Right renal cortex interstitium (tissue), 3 donors: ENCODE data around the gene KIAA0930. TPM values are rescaled to one million over a fixed set of nuclear protein-coding genes. Genes with fewer than 3 reads are reported as not detected.
"Not testable (repeated sequence)": the region's sequence is repeated elsewhere in the genome, so short reads cannot be mapped to it uniquely, and the experiment has no call there.

ENCODE experiments used
- DNase-seq, 3 donors: peaks; one replicate each; pipeline ENCODE4 v3.0.0-alpha.2; 2013; ENCODE audit warnings: low read depth in 3 of 3, low spot score in 2 of 3
- polyA plus RNA-seq, 3 donors: library from polyadenylated mRNA; unstranded; fragments of 120-200 nt; gene quantifications; one replicate each; pipeline ENCODE4 v1.2.1, GENCODE V29; 2013; ENCODE audit not compliant: insufficient read length in 3 of 3

KIAA0930 gene
- 10 to 100 TPM; 16.8 to 17.8 (median 16.8) TPM for polyA plus RNA-seq

DNA sequence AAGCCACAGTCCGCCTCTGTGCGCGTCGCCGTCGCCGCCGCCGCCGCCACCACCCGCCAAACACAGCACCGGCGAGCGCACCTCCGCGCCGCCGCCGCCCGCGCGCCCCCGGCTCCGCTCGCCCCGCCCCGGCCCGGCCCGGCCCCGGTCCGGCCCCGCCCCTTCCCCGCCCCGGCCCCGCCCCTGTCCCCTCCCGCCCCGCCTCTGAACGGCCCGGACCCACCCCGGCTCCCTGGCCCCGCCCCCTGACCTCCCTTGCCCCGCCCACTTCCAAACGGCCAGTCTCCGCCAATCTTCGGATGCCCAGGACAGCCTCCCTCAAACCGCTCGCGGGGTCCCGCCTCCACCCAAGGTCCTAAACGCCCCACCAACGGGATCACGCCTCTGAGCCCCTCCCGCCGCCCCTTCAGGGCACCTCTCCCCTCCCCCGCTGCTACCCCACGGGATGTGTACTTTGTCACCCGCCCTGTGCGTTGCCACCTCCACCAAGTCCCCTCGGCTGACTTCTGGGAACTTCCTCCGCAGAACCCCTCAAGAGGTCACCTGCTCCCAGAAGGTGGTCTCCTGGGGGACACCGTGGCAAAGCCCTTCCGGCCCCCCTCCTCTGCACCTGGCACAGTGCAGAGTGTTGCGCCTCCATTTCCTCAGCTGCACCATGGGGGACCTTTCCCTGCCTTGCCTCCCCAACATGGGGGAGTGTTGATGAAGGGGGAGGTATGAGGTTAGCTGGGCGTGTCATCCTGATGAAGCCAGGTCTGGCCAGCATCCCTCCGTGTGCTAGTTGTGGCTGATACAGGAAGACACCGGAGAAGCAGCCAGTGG lies at the start of gene KIAA0930:
Gene KIAA0930 (minus strand): TSS at position 85 of the 822 bp plus-strand sequence. CDS start 191 bp downstream, outside the sequence.
- DNase-seq: no peak

GRCh38 chr22:45286854-45287551 lies 46.3 kb upstream of the KIAA0930 start:
- no peak for DNase-seq

DNA sequence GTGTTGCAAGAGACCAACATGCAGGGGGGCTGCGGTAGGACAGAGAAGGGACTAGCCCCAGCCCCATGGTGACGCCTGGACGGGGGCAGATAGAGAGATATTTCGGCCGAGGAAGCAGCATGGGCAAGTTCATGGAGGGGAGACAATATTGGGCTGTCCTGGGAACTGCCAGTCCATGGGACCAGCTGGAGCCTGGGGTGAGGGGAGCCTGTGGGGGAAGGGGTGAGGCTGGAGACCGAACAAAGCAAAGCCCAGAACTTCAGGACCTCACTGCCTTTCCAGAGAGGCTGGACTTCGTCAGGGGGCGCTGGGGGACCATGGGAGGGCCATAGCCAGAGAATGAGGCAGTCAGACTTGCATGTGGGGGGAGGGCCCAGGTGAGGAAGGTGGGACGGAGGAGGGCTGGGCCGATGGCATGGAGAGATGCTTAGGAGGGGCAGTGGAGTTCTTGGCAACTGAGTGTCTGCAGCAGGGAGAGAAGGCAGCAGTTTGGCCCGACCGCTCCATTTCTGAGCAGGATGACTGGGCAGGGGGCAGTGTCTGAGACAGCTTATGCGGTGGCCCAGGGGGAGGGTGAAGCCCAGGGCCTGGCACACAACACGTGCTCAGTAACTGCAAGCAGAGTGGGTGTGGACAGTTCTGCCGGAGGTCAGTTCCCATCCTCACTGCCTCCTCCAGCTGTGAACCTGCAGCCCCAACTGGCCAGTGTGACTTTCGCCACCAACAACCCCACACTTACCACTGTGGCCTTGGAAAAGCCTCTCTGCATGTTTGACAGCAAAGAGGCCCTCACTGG lies 44.8 kb upstream of the KIAA0930 start:
- no peak for DNase-seq

DNA sequence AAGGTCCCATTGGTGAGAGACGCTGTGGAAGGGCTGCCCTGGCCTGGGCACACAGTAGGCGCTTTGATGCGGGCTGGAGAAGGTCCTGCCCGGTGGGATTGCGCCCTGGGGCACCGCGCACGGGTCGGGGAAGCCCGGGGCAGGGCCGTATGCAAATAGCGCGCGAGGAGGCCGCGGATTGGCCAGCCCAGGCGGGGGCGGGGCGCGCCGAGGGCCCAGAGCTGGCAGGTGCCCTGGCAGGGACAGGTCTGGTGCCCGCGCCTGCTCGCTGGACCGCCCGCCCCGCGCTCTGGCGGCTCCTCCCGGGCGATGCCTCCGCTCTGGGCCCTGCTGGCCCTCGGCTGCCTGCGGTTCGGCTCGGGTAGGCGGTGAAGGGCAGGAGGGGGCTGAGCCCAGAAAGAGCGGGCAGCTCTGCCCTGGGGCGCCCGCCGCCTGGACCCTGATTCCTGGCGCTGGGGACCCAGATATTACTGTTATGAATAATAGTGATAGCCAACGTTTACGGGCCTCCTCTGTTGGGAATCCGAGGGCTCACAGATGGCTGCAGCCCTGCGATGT lies 44.1 kb upstream of the KIAA0930 start, which contains the start of gene UPK3A:
Gene UPK3A (plus strand): TSS at position 245 of the 558 bp plus-strand sequence. CDS start 65 bp downstream, at position 310.
- no peak for DNase-seq

DNA sequence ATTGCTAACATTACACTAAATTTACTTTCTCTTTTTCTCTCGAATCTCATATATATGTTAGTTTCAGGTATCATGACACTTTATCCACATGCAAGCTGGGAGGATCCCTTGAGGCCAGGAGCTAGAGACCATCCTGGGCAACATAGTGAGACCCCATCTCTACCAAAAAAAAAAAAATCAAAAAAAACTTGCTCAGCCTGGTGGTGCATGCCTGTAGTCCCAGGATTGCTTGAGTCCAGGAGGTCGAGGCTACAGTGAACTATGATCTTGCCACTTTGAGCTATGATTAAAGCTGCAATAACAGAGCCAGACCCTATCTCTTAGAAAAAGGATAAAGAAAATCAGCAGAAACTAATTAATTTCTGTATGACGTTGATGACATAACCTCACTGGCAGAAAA lies 40.3 kb upstream of the KIAA0930 start:
- no peak for DNase-seq

- no peak for DNase-seq
Observed at GRCh38 chr22:45280587-45280980, 39.9 kb upstream of the KIAA0930 start.

- DNase-seq: no peak
Observed at GRCh38 chr22:45278125-45278524, 37.4 kb upstream of the KIAA0930 start.

- not testable (repeated sequence) for DNase-seq
Observed at GRCh38 chr22:45277720-45278119, 37.0 kb upstream of the KIAA0930 start.

GRCh38 chr22:45276507-45277105 lies 35.9 kb upstream of the KIAA0930 start:
- no peak for DNase-seq

- no peak for DNase-seq
Observed at GRCh38 chr22:45273452-45274075, 32.9 kb upstream of the KIAA0930 start.

- DNase-seq: no peak
Observed at GRCh38 chr22:45272498-45272897, 31.8 kb upstream of the KIAA0930 start.

DNA sequence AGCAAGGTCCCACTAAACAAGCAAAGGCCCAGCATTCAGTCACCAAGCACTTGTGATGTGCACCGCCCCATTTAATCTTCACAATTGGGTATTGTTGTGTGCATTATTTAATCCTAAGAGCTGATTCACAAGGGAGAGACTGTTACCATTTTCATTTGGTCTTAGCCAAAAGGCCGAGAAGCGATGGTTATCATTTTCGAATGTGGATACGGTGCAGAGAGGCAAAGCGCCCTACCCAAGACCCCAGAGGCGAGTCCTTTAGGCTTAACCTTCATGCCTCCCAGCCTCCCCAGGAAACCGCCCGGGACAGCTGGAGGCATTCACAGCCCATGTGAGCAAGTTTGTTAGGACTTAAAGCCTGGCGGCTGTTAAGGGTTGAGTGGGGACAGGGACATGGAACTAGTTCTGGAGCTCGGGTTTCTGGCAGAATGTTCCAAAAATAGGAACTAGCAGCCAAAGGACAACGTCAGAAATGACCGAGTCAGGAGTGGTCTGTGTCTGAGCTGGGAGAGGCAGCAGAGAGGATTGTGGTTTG lies 31.0 kb upstream of the KIAA0930 start:
- DNase-seq: no peak

- no peak for DNase-seq
Observed at GRCh38 chr22:45270095-45271020, 29.7 kb upstream of the KIAA0930 start.

DNA sequence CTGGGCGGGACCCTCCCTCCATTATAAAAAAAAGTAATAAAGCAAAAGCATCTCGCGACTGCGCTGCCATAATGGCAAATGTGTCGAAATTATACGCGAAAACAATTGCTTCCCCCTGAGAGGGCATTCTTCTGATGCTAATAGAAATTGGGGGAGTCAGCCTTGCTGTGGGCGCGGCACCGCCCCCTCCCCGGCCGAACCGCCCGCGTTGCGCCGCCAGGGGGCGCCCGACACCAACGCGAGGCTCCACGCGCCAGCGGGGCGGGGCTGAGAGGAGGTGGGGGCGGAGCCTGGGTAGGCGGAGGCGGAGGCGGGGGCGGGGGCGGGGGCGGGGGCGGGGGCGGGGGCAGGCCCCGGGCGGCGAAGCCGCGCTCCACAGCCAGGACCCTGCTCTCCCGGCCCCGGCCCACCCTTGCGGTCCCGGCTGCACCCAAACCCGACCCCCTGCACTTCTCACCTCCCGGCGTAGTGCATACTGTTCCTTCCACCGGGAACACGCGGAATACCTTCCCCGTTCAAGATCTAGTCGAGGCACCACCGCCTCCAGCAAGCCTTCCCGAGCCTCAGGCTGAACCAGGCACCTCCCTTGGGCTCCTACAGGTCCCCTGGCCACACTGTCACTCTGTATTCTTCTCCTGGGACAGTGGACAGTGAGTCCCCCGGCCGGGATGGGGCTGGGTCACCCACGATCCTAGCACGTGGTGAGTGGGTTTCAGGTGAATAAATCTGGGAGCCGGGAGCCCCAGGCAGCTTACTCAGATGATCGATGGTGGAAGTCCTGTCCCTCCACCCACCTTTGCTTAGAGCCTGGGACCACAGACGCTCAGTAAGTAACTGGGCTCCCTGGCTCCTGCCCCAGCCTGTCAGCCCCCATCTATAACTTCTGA lies 28.5 kb upstream of the KIAA0930 start:
- no peak for DNase-seq

DNA sequence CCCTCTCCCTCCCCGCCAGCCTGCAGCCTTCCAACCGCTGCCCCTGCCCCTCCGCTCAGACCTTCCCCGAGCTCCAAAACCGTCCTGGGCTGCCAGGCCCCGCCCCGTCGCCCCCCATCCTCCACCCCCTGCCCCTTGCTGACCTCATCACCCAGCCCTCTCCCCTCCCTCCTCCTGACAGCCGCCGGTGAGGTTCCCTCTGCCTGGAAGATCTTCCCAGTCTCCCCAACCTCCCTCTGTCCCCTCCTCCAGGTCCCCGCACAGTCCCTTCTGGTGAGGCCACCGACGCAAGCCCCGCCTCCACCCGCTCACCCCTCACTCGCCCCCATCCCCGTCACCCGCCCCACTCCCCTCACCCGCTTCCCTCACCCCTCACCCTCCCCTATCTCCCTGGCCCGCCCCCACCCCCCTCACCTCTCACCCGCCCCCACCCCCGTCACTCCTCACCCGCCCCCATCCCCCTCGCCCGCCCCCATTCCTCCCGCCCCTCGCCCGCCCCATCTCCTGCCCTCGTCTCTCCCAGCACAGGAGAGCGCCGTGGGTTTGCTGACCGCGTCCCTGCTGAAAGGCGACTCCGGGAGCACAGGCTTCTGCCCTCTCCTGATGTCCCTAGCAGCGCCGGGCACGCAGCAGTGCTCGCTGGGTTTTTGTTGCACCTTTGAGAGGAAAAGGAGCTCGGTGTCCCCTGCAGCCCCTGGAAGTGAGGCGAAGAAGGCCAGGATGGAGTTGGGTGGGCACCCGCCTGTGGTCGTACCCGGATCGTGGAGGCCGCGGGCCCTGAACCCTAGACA lies 27.7 kb upstream of the KIAA0930 start:
- DNase-seq: no peak

- no peak for DNase-seq
Observed at GRCh38 chr22:45265535-45265934, 24.8 kb upstream of the KIAA0930 start.
